Osteocyte (in vitro differentiated cells): ENCODE results near the gene ZNF283. TPM values are rescaled to one million over a fixed set of nuclear protein-coding genes. Genes with fewer than 3 reads are reported as not detected.

Experiments used
- DNase-seq: peaks from one replicate; pipeline ENCODE4 v3.0.0; 2021; ENCODE audit warnings: mixed read lengths; ENCODE audit not compliant: unreplicated experiment; ENCODE audit errors: extremely low spot score
- H3K27ac Mint-ChIP-seq: one replicate; pipeline ENCODE4 v1.8.0; 2021; ENCODE audit warnings: mild to moderate bottlenecking, mixed read lengths; ENCODE audit not compliant: unreplicated experiment
- H3K27me3 Mint-ChIP-seq: one replicate; pipeline ENCODE4 v1.8.0; 2021; ENCODE audit warnings: mixed read lengths; ENCODE audit not compliant: unreplicated experiment
- H3K36me3 Mint-ChIP-seq: one replicate; pipeline ENCODE4 v1.8.0; 2021; ENCODE audit warnings: mixed read lengths; ENCODE audit not compliant: unreplicated experiment
- H3K4me1 Mint-ChIP-seq: one replicate; pipeline ENCODE4 v1.8.0; 2021; ENCODE audit warnings: mixed read lengths; ENCODE audit not compliant: unreplicated experiment
- H3K4me3 Mint-ChIP-seq: one replicate; pipeline ENCODE4 v1.8.0; 2021; ENCODE audit warnings: mild to moderate bottlenecking, moderate library complexity, mixed read lengths; ENCODE audit not compliant: unreplicated experiment
- H3K9me3 Mint-ChIP-seq: one replicate; pipeline ENCODE4 v1.8.0; 2021; ENCODE audit warnings: mixed read lengths; ENCODE audit not compliant: unreplicated experiment
- total RNA-seq: library from RNA; stranded (reverse); gene quantifications from 2 replicates; pipeline ENCODE4 v1.2.1, GENCODE V29; 2021
- TF ChIP-seq, protein P1 (sequence below): fragments of 200-600 bp; sonication (generic); IDR thresholded peaks from 2 replicates; pipeline ENCODE4 v1.5.0; 2021; ENCODE audit warnings: antibody characterized with exemption, mild to moderate bottlenecking, moderate library complexity

The ZNF283 gene
- total RNA-seq, 1 donor from 2014 or later = 9.8 TPM

GRCh38 chr19:43780706-43781525 lies 46.2 kb upstream of the ZNF283 start, which contains the start of gene KCNN4:
KCNN4 (minus strand) TSS chr19:43780973; CDS start chr19:43780861, 112 bp downstream.
- no peaks in the 10 kb centered on the region for H3K27me3 Mint-ChIP-seq
- no peak within 1 kb of the TSS for H3K4me3 Mint-ChIP-seq
- no peak within 1 kb of the TSS for H3K27ac Mint-ChIP-seq
- peaks cover 61% of the 10 kb centered on the region for H3K4me1 Mint-ChIP-seq
- no peaks in the 10 kb centered on the region for H3K36me3 Mint-ChIP-seq
- no peak for DNase-seq
- no peaks in the 10 kb centered on the region for H3K9me3 Mint-ChIP-seq
- TF ChIP-seq, protein P1, sequence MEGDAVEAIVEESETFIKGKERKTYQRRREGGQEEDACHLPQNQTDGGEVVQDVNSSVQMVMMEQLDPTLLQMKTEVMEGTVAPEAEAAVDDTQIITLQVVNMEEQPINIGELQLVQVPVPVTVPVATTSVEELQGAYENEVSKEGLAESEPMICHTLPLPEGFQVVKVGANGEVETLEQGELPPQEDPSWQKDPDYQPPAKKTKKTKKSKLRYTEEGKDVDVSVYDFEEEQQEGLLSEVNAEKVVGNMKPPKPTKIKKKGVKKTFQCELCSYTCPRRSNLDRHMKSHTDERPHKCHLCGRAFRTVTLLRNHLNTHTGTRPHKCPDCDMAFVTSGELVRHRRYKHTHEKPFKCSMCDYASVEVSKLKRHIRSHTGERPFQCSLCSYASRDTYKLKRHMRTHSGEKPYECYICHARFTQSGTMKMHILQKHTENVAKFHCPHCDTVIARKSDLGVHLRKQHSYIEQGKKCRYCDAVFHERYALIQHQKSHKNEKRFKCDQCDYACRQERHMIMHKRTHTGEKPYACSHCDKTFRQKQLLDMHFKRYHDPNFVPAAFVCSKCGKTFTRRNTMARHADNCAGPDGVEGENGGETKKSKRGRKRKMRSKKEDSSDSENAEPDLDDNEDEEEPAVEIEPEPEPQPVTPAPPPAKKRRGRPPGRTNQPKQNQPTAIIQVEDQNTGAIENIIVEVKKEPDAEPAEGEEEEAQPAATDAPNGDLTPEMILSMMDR = no peak

DNA sequence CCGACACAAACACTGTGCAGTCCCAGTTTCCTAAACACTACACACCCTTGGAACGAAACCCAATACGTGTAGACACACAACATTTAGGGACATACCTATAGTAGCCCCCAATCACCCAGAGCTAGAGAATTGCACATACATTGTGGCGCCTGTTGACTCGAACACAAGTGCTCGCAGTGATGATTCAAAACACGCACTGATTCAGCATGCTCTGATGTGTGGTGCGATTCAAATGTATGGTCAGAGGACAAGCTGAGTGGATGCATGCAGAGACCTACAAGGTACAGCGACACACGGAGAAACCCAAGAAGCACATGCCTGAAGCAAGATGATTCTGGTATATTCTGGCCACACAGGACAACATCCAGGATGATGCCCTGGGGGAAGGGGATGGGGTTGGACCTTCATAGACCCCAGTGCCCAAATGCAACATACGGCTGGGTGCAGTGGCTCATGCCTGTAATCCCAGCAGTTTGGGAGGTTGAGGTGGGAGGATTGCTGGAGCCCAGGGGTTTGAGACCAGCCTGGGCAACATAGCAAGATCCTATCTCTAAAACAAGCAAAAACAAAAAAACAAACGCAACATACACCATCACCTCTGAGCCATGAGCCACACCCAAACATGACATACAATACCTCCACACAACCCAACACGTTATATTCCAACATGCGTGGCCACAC lies 45.4 kb upstream of the ZNF283 start:
- Mint-ChIP-seq H3K9me3 (no peaks in the 10 kb centered on the region), H3K27me3 (no peaks in the 10 kb centered on the region), H3K4me3 (no peak overlapping the region), H3K27ac (no peak overlapping the region), H3K4me1 (peaks cover 60% of the 10 kb centered on the region), H3K36me3 (no peaks in the 10 kb centered on the region)
- DNase-seq = no peak
- TF ChIP-seq, protein P1 = no peak

GRCh38 chr19:43782311-43782660 lies 44.8 kb upstream of the ZNF283 start:
- no peaks in the 10 kb centered on the region for H3K9me3 Mint-ChIP-seq
- DNase-seq = no peak
- TF ChIP-seq, protein P1 = no peak
- no peak overlapping the region for H3K27ac Mint-ChIP-seq
- H3K4me3 Mint-ChIP-seq = no peak overlapping the region
- H3K4me1 Mint-ChIP-seq = peaks cover 55% of the 10 kb centered on the region
- no peaks in the 10 kb centered on the region for H3K36me3 Mint-ChIP-seq
- H3K27me3 Mint-ChIP-seq = no peaks in the 10 kb centered on the region

GRCh38 chr19:43782689-43783231 lies 44.4 kb upstream of the ZNF283 start:
- DNase-seq = no peak
- Mint-ChIP-seq H3K9me3 (no peaks in the 10 kb centered on the region), H3K4me1 (peaks cover 50% of the 10 kb centered on the region), H3K4me3 (no peak overlapping the region), H3K27ac (no peak overlapping the region), H3K36me3 (no peaks in the 10 kb centered on the region), H3K27me3 (peaks cover 2% of the 10 kb centered on the region)
- TF ChIP-seq, protein P1 = no peak

- no peak for DNase-seq
- Mint-ChIP-seq H3K9me3 (no peaks in the 10 kb centered on the region), H3K27ac (no peak overlapping the region), H3K36me3 (no peaks in the 10 kb centered on the region), H3K4me1 (peaks cover 43% of the 10 kb centered on the region), H3K4me3 (no peak overlapping the region), H3K27me3 (peaks cover 3% of the 10 kb centered on the region)
- TF ChIP-seq, protein P1 = no peak
Observed at GRCh38 chr19:43783636-43784035, 43.5 kb upstream of the ZNF283 start.
